K562 (cell line): Measurements from ENCODE around the gene PRCD. TPM values are rescaled to one million over a fixed set of nuclear protein-coding genes. Genes with fewer than 3 reads are reported as not detected.

Experiments used
- ATAC-seq: fragments of 200-7000 bp; cut with Tn5 transposase; 3 replicates; pipeline ENCODE4 v1.9.1; 2020; ENCODE audit warnings: moderate library complexity
- BruUV-seq: library from RNA; stranded (reverse); fragments of 400-500 nt; replicated peaks from 2 replicates; lab custom pipeline; 2021; lab: Mats Ljungman, UMichigan
- CTCF ChIA-PET: fragments of 300-600 bp; formaldehyde crosslinking; extraction: SDS; loops from one replicate; lab custom pipeline; 2021; ENCODE audit warnings: low intra/inter-chr PET ratio; lab: Yijun Ruan, JAX
- POLR2A ChIA-PET: fragments of 300-600, 350-650 bp; sonication (Branson Sonifier 250); formaldehyde crosslinking; extraction: SDS; loops from one replicate; lab custom pipeline; 2021; ENCODE audit warnings: antibody characterized with exemption, inconsistent platforms; lab: Yijun Ruan, JAX
- DNase-seq, 4 experiments: peaks; one replicate each; pipeline versions ENCODE4 v3.0.0 to v3.0.0-alpha.2; 2011 to 2018; ENCODE audit warnings: low spot score in 3 of 4, mixed read lengths in 3 of 4; ENCODE audit errors: extremely low read depth in 1 of 4
- FAIRE-seq: peaks from 2 replicates; lab custom pipeline; 2011; peaks lifted over from hg19 to GRCh38; lab: Jason Lieb, UNC
- H2AFZ ChIP-seq: 2 replicates; pipeline ENCODE4 v1.6.0; 2011; ENCODE audit warnings: low read depth, low read length, control low read depth, inconsistent platforms
- H3K27ac ChIP-seq: fragments of 200-600 bp; 3 replicates; pipeline ENCODE4 v1.8.0; 2011; ENCODE audit warnings: low read depth, mild to moderate bottlenecking, control low read depth, inconsistent platforms, low read length, moderate library complexity, mixed read lengths; ENCODE audit errors: extremely low read depth
- H3K27me3 ChIP-seq, 2 experiments: fragments of 300-600 bp in 1 of 2; 2 replicates in 1 of 2; 3 replicates in 1 of 2; pipeline versions ENCODE4 v1.6.0 to v1.8.0; 2011; ENCODE audit warnings: inconsistent platforms in 2 of 2, low read length in 2 of 2, mild to moderate bottlenecking in 1 of 2, mixed read lengths in 1 of 2, moderate library complexity in 1 of 2; ENCODE audit not compliant: control insufficient read depth in 2 of 2, insufficient read depth in 2 of 2
- H3K36me3 ChIP-seq: fragments of 300-600 bp; 3 replicates; pipeline ENCODE4 v1.8.0; 2011; ENCODE audit warnings: mild to moderate bottlenecking, low read length, inconsistent platforms; ENCODE audit not compliant: control insufficient read depth, insufficient read depth
- H3K4me1 ChIP-seq, 2 experiments: fragments of 200-600 bp in 1 of 2; replicated peaks in 1 of 2; 2 replicates in 1 of 2; 3 replicates in 1 of 2; pipeline versions ENCODE4 v1.5.1 to v1.8.0; 2011; ENCODE audit warnings: inconsistent platforms in 2 of 2, low read length in 2 of 2, mild to moderate bottlenecking in 1 of 2, mixed read lengths in 1 of 2, moderate library complexity in 1 of 2; ENCODE audit not compliant: control insufficient read depth in 2 of 2, insufficient read depth in 2 of 2
- H3K4me2 ChIP-seq: 2 replicates; pipeline ENCODE4 v1.6.1; 2011; ENCODE audit warnings: low read length, control low read depth, inconsistent platforms, mixed read lengths; ENCODE audit not compliant: insufficient read depth
- H3K4me3 ChIP-seq: fragments of 200-600 bp; sonication (generic), shearing (Covaris generic); 2 replicates; pipeline ENCODE4 v1.5.1; 2016; ENCODE audit warnings: control low read depth, inconsistent platforms
- H3K79me2 ChIP-seq: fragments of 200-600 bp; 3 replicates; pipeline ENCODE4 v1.8.0; 2011; ENCODE audit warnings: low read length, inconsistent platforms; ENCODE audit not compliant: control insufficient read depth, insufficient read depth
- H3K9ac ChIP-seq, 2 experiments: 2 replicates each; pipeline versions ENCODE4 v1.6.0 to v1.6.1; 2011; ENCODE audit warnings: low read depth in 2 of 2, low read length in 2 of 2, control low read depth in 1 of 2, inconsistent platforms in 1 of 2, mild to moderate bottlenecking in 1 of 2, mixed read lengths in 1 of 2; ENCODE audit not compliant: insufficient read depth in 1 of 2
- H3K9me1 ChIP-seq: one replicate; pipeline ENCODE4 v1.6.0; 2011; ENCODE audit warnings: inconsistent platforms, mild to moderate bottlenecking, low read length, moderate library complexity; ENCODE audit not compliant: control insufficient read depth, insufficient read depth
- H3K9me3 ChIP-seq: replicated peaks from 2 replicates; pipeline ENCODE4 v1.5.1; 2011; ENCODE audit warnings: low read depth, low read length, inconsistent platforms; ENCODE audit not compliant: control insufficient read depth, insufficient read depth
- H4K20me1 ChIP-seq: replicated peaks from 2 replicates; pipeline ENCODE4 v1.6.1; 2011; ENCODE audit warnings: low read length, inconsistent platforms, mixed read lengths; ENCODE audit not compliant: control insufficient read depth, insufficient read depth
- CEBPG ChIP-seq, 3 experiments: fragments of 200-800 bp in 1 of 3; sonication (Bioruptor generic) in 1 of 3; sonication (generic) in 1 of 3; formaldehyde crosslinking in 1 of 3; IDR thresholded peaks in 2 of 3; conservative IDR thresholded peaks in 1 of 3; 2 replicates each; pipeline versions ENCODE4 v1.6.1 to v1.8.0; 2016 to 2022; ENCODE audit warnings: missing compliant biosample characterization in 2 of 3, missing genetic modification characterization in 2 of 3, mild to moderate bottlenecking in 1 of 3, missing genetic modification reagents in 1 of 3
- ELF1 ChIP-seq: fragments of 200-800 bp; sonication (Bioruptor generic); IDR thresholded peaks from 2 replicates; pipeline ENCODE4 v1.6.1; 2016; ENCODE audit warnings: missing genetic modification characterization, missing compliant biosample characterization
- SIX5 ChIP-seq, 2 experiments: IDR thresholded peaks; 2 replicates each; pipeline ENCODE4 v1.6.1; 2011; ENCODE audit warnings: low read length in 2 of 2, borderline replicate concordance in 1 of 2, low read depth in 1 of 2, mild to moderate bottlenecking in 1 of 2, moderate library complexity in 1 of 2; ENCODE audit not compliant: insufficient read depth in 1 of 2
- TAL1 ChIP-seq: fragments of 450-650 bp; IDR thresholded peaks from 2 replicates; pipeline ENCODE4 v1.6.1; 2016; ENCODE audit warnings: mild to moderate bottlenecking
- ZNF217 ChIP-seq: sonication (generic); formaldehyde crosslinking; IDR thresholded peaks from 2 replicates; pipeline ENCODE4 v1.8.0; 2022; ENCODE audit warnings: mild to moderate bottlenecking, missing genetic modification reagents
- WGBS: fragments of 100-300 bp; shearing (Covaris generic); methylation state at CpG from one replicate; pipeline ENCODE4 v1.1.6; 2016; ENCODE audit warnings: low coverage, mixed read lengths; ENCODE audit not compliant: insufficient coverage; ENCODE audit errors: missing lambda C conversion rate; 5-methylcytosine and 5-hydroxymethylcytosine counted together
- in situ Hi-C: fragments of 300-500 bp; cut with MboI; formaldehyde crosslinking; loops from 4 replicates; pipeline ENCODE4 v1.15.0; 2018; ENCODE audit warnings: inconsistent platforms, mixed read lengths
- intact Hi-C: fragments of 100-400 bp; cut with micrococcal nuclease; formaldehyde crosslinking; loops from 2 replicates; pipeline ENCODE4 v1.14.2; 2022
- polyA plus RNA-seq, 8 experiments: library from polyadenylated mRNA; depleted of rRNA in 4 of 8; stranded (reverse) in 5 of 8; unstranded in 3 of 8; fragments of >200 nt; fragmentation: Nextera tagmentation in 2 of 8; fragmentation: Illumina TruSeq in 1 of 8; extraction: Ambion mirVana in 2 of 8; extraction: Trizol in 1 of 8; gene quantifications; 2 replicates each; pipeline versions ENCODE4 v1.2.1 to v1.2.3, GENCODE V29; 2011 to 2014; ENCODE audit warnings: inconsistent platforms in 1 of 8, missing spikeins in 1 of 8
- total RNA-seq, 7 experiments: library from RNA; depleted of rRNA in 6 of 7; stranded (reverse); fragments of >200 nt in 6 of 7; fragmentation: Illumina TruSeq in 2 of 7; extraction: Trizol in 2 of 7; gene quantifications; 2 replicates each; pipeline versions ENCODE4 v1.2.1 to v1.2.3, GENCODE V29; 2011 to 2021; ENCODE audit warnings: low replicate concordance in 1 of 7
- TF ChIP-seq, protein P1 (sequence below): fragments of 250-450 bp; sonication (Bioruptor Pico); IDR thresholded peaks from 2 replicates; pipeline ENCODE4 v1.9.0; 2021; ENCODE audit warnings: mild to moderate bottlenecking
- TF ChIP-seq, protein P2 (sequence below): fragments of 200-800 bp; sonication (Bioruptor generic); IDR thresholded peaks from 2 replicates; pipeline ENCODE4 v1.6.1; 2017; ENCODE audit warnings: missing genetic modification characterization, missing compliant biosample characterization
- TF ChIP-seq, protein P3 (sequence below): sonication (generic); formaldehyde crosslinking; IDR thresholded peaks from 2 replicates; pipeline ENCODE4 v1.8.0; 2022; ENCODE audit warnings: mild to moderate bottlenecking, missing genetic modification reagents, borderline replicate concordance

PRCD gene
- total and polyA plus RNA-seq, 9 of the 15 experiments (the other 6 are each of a cell fraction or from before 2014, with no cell fraction given) = 0.20 to 0.25 (median 0.21) TPM; not detected in 6

- peak overlapping the region; percentile 82 to 95 for H3K9ac ChIP-seq
- no peaks in the 10 kb centered on the region for H3K27me3 ChIP-seq
- H3K4me3 ChIP-seq = peak overlapping the region; percentile 57
- ChIA-PET POLR2A (interaction anchor here (0.7 to 5.8 kb wide), 5 partner anchors 10 to 135 kb away, joined by 3 to 38 read pairs (median 3); no protein-coding TSS in a partner anchor), CTCF (no interaction called here)
- in situ Hi-C loops = no loop called here
- TF ChIP-seq CEBPG (CRISPR knock-in tag; IDR thresholded peaks at IDR 0.05) (no peak), CEBPG (tag; conservative IDR thresholded peaks at IDR 0.05 in 1 of 2, IDR thresholded peaks at IDR 0.05 in 1 of 2) (no peak), ELF1 (tag) (no peak), SIX5 (IDR thresholded peaks at IDR 0.05; ENCODE audit: borderline replicate concordance in 1 of 2, insufficient read depth in 1 of 2, low read depth in 1 of 2, low read length in 2 of 2) (no peak), ZNF217 (CRISPR knock-in tag) (no peak), TAL1 (no peak)
- TF ChIP-seq, protein P1, sequence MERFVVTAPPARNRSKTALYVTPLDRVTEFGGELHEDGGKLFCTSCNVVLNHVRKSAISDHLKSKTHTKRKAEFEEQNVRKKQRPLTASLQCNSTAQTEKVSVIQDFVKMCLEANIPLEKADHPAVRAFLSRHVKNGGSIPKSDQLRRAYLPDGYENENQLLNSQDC (CRISPR knock-in tag) = no peak
- TF ChIP-seq, protein P2, sequence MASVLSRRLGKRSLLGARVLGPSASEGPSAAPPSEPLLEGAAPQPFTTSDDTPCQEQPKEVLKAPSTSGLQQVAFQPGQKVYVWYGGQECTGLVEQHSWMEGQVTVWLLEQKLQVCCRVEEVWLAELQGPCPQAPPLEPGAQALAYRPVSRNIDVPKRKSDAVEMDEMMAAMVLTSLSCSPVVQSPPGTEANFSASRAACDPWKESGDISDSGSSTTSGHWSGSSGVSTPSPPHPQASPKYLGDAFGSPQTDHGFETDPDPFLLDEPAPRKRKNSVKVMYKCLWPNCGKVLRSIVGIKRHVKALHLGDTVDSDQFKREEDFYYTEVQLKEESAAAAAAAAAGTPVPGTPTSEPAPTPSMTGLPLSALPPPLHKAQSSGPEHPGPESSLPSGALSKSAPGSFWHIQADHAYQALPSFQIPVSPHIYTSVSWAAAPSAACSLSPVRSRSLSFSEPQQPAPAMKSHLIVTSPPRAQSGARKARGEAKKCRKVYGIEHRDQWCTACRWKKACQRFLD (CRISPR knock-in tag) = no peak
- TF ChIP-seq, protein P3, sequence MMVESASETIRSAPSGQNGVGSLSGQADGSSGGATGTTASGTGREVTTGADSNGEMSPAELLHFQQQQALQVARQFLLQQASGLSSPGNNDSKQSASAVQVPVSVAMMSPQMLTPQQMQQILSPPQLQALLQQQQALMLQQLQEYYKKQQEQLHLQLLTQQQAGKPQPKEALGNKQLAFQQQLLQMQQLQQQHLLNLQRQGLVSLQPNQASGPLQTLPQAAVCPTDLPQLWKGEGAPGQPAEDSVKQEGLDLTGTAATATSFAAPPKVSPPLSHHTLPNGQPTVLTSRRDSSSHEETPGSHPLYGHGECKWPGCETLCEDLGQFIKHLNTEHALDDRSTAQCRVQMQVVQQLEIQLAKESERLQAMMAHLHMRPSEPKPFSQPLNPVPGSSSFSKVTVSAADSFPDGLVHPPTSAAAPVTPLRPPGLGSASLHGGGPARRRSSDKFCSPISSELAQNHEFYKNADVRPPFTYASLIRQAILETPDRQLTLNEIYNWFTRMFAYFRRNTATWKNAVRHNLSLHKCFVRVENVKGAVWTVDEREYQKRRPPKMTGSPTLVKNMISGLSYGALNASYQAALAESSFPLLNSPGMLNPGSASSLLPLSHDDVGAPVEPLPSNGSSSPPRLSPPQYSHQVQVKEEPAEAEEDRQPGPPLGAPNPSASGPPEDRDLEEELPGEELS = no peak
- no peak for ATAC-seq
- BruUV-seq = no TSS peak
- peaks cover 77% of the 10 kb centered on the region for H3K36me3 ChIP-seq
- no peak overlapping the region for H2AFZ ChIP-seq
- H3K4me1 ChIP-seq = peaks cover 26 to 30% of the 10 kb centered on the region in 2 experiments
- H3K4me2 ChIP-seq = peak overlapping the region; percentile 95
- FAIRE-seq = no peak
- H3K27ac ChIP-seq = peak overlapping the region; percentile 94; the same call in 2 of the 3 replicates
- WGBS = 11% methylated on average over 5 of the region's 5 CpGs
- intact Hi-C loops = no loop called here
- no peaks in the 10 kb centered on the region for H3K9me1 ChIP-seq
- peaks cover 36% of the 10 kb centered on the region for H4K20me1 ChIP-seq
- no peaks in the 10 kb centered on the region for H3K9me3 ChIP-seq
- H3K79me2 ChIP-seq = peaks cover 69% of the 10 kb centered on the region
- DNase-seq = no peak
Measured at GRCh38 chr17:76561799-76562268, 22.0 kb downstream of the PRCD start.
